GM19025 (cell line): ENCODE data around the gene CNIH2.

Source experiments
- ATAC-seq: cut with Tn5 transposase; IDR thresholded peaks from one replicate; pipeline ENCODE4 v1.9.1; 2021; ENCODE audit warnings: mild to moderate bottlenecking, low read depth, moderate library complexity; ENCODE audit not compliant: unreplicated experiment

The CNIH2 gene

GRCh38 chr11:66327171-66328030, 49.4 kb downstream of the CNIH2 start:
- ATAC-seq = no peak

DNA sequence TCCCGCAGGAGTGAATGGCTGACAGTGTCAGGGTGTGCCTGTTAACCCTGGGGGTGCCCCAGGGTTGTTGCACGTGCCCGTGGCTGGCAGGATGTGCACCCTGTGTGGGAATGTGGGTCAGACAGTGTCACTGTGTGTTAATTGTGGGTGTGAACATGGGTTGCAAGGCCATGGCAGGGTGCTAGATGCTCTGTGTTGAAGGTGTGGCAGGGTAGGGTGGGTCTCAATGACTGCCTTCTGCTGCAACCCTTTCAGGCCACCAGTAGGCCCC, 50.0 kb downstream of the CNIH2 start:
- ATAC-seq = no peak

- no peak for ATAC-seq
These were observed 50.5 kb downstream of the CNIH2 start for GRCh38 chr11:66328302-66329144.

DNA sequence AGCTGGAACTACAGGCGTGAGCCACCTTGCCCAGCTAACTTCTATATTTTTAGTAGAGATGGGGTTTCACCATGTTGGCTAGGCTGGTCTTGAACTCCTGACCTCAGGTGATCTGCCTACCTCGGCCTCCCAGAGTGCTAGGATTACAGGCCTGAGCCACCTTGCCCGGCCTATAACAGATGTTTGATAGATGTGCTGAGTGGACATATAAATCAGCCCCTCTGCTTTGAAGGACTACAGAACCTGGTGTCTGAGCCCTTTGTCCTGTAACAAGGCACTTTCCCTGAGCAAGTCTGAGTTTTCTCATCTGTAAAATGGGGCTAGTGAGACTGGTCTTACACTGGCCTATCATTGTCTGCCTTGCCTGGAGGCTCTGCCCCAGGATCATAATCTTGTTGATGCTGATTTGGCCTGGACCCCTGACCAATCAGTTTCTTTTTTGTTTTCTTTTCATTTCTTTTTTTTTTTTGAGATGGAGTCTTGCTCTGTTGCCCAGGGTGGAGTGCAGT, 51.2 kb downstream of the CNIH2 start:
- ATAC-seq = no peak

DNA sequence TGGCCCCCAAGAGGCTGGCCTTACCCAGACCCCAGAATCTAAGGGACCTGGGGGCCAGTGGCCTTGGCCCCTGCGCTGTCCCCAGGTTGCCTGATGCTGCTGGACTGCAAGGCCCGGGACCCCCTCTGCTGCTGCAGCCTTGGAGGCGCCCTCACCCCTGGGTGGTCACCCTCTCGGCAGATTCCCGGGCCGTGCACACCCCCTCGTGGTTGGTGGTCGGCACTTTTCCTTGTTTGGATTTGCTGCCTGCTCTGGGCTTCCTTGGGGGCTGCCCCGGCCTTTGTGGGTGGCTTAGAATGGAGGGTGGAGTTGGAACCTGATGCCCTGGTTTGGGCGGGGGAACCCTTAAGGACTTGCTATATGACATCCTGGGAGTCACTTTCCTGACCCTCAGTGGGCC, 53.0 kb downstream of the CNIH2 start:
- no peak for ATAC-seq

- no peak for ATAC-seq
These were observed 53.8 kb downstream of the CNIH2 start for GRCh38 chr11:66331542-66332370.

GRCh38 chr11:66332371-66333219, 54.6 kb downstream of the CNIH2 start:
- ATAC-seq = no peak

DNA sequence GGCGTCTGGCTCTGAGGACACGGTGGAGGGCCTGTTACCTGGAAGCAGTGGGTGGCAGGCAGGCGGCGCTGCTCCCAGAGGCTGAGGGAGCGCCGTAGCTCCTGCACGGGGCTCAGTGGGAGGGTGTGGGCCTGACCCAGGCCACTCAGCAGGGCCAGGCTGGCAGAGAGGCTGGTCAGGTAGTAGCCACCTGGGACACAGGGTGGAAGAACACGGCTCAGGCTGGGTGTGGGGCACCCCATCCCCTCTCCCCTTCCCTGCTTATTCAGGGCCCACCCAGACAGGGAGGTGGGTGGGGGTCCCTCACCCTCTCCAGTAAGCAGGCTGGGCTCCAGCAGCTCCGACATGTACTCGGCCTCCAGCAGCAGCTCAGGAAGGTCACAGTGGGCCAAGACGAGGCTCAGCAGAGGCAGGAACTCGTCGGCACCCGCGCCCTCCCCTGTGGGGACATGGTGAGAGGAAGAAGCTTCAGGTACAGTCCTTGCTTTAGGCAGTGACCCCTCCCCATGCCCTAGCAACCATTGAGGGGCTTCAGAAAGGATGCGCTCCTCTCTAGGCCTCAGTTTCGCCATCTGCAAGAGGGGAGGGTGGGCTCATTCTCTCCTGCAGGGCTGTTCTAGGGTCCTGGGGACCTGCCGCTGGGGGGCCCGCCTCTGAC, 55.4 kb downstream of the CNIH2 start:
- no peak for ATAC-seq
